HG03095 (cell line): ENCODE results near the gene TBC1D21.

Experiments
- ATAC-seq: cut with Tn5 transposase; IDR thresholded peaks from one replicate; pipeline ENCODE4 v1.9.1; 2021; ENCODE audit warnings: moderate library complexity; ENCODE audit not compliant: unreplicated experiment

The TBC1D21 gene

GRCh38 chr15:73888224-73889041 is 15.1 kb downstream of the TBC1D21 start:
- no peak for ATAC-seq

DNA sequence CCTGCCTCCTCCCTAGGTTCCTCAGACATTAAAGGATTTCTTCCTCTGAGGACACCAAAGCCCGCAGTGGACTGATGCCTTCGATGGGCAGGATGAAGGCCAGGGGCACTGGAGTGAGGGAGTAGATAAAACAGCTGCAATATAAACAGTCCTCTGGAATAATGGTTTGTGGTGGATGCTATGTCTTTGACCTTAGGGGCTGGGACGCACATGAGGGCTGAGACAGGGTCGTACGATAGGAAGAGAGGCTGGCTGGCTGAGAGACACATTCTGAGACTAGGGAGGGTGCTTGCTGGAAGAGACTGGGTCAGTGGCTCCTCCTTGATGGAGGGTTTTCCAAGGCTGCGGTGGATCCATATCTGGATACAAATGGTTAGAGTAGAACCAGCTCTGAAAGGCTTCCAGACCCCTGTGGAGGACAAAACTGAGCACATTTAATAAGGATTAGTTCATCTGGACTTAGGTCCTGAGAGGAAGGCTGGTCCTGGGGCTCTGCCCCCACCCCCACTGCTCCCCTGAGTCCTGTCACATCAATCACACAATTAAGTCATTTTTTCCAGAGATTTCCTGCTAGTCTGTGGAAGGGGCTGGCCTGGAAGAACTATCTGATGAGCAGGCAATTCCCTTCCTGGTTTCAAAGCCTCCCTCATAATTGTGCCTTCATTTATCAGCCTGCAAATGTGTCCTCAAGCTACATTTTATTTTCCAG is 15.8 kb downstream of the TBC1D21 start:
- no peak for ATAC-seq

GRCh38 chr15:73889762-73890124 is 16.4 kb downstream of the TBC1D21 start:
- ATAC-seq, result no peak

DNA sequence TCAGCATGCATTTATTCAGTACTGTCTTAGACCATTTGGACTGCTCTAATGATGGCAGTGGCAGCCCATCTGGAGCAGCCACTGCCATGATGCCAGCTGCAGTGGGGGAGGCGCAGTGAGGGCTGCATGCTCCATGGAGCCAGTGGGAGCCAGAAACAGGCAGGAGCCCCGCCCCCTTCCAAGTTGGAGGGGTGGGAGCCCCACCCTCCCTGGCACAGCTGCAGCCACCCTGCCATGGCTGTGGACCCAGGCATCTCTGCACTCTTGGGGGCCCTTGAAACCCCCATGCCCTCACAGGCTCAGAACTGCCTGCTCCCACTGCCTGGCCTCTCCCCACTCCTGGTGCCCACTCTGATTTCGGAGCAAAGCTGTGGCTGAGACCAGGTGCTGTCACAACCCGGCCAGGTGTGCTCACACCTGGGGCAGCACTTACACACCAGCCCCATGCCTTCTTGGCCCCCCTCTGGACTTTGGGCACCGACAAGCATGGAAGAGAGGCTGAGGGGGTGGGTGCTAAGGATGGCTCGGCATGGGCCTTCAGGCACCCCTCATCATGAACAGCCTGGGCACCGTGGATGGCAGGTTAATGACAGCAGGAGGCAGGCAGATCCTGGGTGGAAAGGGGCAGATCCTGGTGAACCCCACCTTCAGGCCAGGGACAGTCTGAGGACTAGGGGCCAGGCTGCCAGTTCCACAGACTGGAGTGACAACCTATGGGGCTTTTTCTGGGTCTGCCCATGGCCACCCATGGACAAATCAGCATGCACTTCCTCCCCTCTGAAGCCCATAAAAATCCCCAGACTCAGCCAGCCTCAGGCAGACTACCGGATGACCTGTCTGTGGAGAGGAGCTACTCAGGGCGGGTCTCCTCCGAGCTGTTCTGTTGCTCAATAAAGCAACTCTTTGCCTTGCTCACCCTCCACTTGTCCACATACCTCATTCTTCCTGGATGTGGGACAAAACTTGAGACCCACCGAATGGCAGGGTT is 18.3 kb downstream of the TBC1D21 start:
- ATAC-seq, result no peak

- no peak for ATAC-seq
Observed at GRCh38 chr15:73892446-73893226, 19.3 kb downstream of the TBC1D21 start.

DNA sequence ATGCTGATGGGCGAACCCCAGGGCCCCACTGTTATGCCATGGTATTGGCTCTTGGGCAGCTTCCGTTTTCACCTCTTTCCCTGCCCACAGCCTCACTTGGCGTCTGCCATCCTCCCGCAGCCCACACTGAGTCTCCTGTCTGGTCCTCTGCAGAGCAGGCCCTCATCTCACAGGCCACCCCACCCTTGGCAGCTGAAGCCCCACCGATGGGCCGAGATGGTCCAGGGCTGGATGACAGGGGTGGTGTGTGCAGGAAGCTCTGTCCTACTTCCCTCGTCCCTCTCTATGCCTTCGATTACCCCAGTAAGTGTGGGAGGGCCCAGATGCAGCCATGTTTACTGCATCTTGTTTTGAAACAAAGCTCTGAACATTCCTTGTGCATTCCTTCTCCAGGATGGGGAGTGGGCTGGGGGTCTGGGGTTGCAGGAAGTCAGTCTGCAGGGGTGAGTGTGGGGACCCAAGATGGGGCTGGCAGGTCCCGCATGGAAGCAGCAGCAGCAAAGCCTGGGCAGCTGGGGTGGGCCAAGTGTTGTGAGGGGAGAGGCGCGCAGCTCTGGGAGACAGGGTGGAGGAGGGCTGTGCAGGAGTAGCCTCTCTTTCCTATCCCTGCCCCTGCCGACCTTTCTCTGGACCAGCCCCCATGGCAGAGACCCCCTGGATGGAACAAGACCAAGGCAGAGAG is 20.9 kb downstream of the TBC1D21 start:
- no peak for ATAC-seq

DNA sequence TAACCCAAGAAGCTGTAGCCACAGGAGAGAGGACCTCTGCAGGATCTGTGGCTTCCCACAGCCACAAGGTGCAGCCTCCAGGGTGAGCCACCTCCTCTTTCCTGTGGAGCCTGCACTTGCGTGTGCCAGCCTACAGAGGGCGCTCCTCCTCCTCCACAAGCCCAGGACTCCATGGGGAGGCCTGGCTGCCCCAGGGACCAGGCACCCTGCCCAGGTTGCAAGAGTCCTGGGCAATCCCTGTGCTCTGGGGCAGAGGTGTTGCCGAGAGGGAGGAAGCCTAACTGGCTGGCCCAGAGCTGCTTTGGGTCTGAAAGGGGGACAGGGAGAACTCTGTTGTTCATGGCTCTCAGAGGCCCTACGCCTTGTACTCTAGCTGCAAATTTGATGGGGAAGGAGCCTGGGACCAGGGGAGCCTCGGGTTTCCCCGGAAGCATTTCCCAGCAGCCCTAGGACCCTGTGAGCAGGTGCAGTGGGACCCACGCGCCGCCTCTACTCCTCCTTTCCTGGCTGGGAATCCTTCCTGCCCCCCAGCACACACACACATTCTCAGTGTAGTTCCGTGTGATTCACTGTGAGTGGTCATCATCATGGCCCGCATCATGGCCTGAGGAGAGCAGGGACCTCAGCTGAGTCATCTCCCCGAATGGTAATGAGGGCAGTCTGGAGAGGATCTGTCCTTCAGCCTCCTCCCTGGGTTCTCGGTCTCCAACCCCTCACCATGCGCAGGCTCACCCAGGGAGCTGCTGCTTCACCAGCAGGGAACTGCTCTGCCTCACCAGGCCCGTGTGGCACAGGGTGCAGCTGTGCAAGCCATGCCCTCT is 24.3 kb downstream of the TBC1D21 start:
- no peak for ATAC-seq

DNA sequence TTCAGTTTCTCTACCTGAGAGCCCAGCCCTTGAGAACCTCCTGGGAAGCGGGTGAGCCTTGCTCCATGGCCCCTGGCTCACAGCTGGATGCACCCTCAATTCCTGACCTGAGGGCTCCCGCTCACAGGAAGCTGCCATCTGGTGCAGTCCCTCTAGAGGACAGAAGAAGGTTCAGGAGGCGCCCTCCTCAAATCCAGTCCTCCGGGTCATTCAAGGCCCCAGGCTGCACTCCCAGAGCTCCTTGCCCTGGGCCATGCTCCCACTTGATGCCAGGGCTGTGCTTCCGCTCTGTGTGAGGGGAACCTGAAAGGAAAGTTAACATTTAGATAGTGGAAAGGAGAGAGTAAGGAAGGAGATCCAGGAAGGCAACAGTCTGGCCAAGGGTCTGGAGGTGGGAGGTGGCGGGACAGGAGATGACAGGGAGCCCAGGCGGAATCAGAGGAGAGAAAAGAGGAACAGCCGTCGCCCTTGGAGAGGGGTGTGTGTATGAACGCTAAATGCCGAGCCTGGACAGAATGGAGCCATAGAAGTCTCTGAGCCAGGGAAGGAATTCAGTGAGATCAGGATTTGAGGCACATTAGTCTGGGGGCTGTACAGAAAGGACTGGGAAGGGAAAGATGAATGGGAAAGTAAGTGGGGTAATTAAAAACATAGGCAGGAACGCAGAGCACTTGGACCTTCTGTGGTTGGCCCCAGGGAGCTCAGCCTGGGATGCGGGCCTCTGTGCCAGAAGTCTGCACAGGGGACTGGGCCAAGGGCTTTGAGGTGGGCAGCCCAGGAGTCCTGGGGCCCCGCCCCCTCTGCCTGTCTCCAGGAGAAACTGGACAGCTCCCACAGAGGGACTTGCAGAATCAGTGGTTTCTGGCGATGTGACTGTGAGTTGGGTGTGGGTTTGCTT is 26.1 kb downstream of the TBC1D21 start:
- ATAC-seq, result no peak

DNA sequence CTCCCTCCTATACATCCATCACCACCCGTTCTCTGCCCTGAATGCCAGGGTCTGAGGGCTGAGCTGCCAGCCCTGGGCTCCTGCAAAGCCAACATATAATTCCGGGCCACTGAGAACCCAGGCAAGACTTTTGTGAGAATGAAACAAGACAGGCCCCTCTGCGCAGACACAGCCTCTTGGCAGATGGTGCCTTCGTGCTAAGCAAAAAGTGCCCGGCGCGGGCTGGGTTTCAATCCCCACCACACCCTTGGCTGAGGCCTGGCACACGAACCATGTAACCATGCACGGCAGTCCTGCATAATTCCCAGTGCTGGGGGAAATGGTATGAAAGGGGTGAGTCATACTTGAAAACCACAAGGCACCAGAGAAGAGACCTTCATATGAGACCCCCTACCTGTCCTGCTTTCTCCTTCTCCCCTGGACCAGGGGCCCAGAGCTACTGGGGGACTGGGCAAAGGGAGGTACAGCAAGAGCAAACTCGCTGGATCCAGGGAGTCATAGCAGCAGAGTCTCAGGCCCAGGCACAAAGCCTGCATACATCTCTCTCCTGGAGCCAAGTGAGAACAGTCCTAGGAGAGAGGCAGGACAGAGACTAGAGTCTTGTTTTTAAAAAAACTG is 26.8 kb downstream of the TBC1D21 start:
- no peak for ATAC-seq

- ATAC-seq, result no peak
Observed at GRCh38 chr15:73901126-73901810, 27.9 kb downstream of the TBC1D21 start.

- ATAC-seq, result no peak
Observed at GRCh38 chr15:73902121-73903020, 29.0 kb downstream of the TBC1D21 start.

DNA sequence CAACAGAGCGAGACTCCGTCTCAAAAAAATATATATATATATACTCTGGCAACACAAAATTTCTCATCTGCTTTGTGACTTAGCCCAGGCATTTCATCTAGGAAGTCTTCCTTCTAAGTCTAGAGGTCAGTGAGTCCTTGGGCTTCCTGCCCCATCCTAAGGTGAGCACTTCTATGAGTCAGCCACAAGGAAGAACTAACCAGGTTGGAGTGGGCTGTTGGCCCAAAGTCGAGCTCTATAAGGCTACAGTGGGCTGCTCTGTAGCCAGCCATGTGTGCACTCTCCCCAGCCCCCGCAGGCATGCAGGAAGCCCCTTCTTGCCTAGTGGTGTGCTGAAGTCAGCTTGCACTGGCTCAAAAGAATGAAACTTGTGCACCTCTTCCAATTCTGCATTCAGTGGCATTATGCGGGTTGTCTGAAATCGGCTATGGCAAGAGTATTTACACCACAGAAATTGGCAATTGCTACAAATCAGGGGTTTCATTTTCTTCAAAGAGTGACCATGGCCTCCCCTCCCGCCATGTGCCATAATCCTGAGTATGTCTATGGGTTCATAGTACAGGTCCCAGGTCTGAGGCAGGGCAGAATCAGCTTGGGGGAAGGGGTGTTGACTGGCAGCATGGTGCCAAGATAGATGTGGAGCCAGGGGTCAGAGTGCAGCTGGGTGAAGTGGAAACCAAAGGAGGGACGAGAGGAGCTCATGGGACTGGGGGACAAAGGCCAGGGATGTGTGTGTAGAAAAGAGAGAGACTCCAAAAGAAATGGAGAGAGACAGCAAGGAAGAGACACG is 30.9 kb downstream of the TBC1D21 start:
- ATAC-seq, result no peak

- no peak for ATAC-seq
Observed at GRCh38 chr15:73905225-73905827, 32.0 kb downstream of the TBC1D21 start.

DNA sequence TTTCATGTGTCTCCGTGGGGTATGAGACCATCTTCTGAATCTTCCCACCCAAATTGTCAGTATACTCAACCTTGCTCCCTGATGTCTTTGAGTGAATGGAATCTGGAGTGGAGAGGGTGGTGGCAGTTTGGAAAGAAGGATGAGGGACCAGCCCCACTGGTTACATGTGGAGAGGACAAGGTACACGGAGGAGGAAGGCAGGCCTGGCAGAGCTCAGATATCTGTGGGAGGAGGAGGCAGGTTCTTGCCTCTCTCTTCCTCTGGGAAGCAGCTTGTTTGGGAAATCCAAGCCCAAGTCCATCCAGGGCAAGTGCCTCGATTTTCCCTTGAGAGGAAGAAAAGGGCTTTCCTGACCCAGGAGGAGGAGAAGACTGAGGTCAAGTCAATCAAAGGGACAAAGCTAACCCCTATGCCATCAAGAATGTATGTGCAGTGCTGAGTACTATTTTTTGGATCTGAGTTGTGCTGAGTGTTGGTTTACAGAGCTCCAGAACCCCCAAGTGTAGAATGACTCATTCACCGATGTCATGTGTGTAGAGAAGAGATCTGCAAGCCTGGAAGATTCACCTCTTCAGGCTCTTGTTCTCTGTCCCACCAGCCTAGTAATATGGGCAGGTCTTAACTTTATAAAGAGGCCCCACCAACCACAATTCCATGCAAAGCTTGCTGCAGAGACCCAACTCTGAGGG is 33.1 kb downstream of the TBC1D21 start:
- no peak for ATAC-seq
